Purkinje cell (primary cell): ENCODE results near the gene ARMCX2. TPM values are rescaled to one million over a fixed set of nuclear protein-coding genes. Genes with fewer than 3 reads are reported as not detected.

Source experiments
- polyA plus RNA-seq: library from polyadenylated mRNA; unstranded; fragments of >200 nt; fragmentation: Nextera tagmentation; gene quantifications from 2 replicates; pipeline ENCODE4 v1.2.1, GENCODE V29; 2014

The ARMCX2 gene
- polyA plus RNA-seq = 28.2 and 30.9 TPM in 2 replicates

DNA sequence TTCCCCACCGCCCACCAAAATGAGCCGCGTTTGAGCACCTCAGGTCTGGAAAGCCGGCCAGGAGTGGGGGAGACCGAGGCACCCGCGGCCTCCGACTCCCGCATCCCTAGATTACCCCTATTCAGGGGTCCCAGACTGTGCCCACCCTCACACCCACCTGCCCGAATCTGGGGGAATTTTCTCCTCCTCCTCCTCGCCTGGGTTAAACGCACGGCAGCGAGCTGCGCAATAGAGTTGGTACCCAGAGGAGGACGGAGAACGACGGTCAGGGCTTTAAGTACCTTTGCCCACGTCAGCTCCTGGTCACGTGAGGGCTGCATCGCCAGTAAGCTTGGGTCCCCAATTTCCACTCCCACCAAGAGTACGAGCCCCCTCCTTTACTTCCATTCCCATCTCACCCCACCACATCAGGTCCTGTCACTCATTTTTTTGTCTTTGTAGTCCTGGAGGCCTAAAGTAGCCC is at the start of gene ARMCX2:
TSS of gene ARMCX2 (minus strand) at position 250 of the 463 bp plus-strand sequence. CDS start 2,262 bp downstream, outside the sequence.

DNA sequence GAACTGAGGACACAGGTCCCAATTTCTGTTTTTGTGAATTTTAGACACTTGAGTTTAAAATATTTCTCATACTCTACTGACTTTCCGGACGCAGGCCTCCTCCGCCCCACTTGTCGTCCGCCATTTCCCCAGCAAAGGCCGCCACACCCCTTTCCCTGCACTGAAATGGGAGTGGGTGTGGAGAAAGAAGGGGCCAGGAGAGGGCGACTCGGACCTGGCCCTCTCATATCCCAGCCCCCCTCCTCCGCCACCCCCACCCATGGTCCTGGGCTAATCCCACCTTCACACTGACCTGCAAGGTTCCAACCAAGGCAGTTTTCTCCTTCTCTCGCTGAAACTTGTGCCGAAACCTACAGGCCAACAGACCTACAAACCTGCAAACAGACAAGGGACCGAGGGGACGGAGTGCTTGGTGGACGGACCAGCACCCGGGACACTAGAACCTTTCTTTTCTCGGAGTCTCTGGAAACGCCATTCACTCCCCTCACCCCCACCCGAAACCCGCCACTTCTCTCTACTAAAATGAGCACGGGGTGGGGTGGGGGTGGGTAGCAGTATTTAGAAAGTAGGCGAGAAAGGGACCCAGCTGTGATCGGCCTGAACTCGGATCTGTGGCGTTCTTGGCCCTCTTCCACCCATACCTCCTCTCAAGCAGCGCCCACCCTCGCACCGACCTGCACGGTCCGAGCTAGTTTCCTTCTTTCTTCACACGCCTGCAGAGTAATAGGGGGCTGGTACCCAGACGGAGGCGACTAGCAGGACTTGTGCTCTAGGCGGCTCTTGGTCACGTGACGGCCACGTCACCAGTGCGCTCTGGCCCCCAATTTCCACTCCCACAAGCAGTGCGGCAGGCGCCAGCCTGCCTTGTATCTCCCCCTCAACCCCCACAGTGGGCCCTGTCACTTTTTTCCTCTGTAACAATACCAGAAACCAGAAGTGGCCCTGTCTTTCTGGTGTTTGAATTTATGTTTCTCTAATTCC is 42.1 kb downstream of the ARMCX2 start, which contains the start of gene ARMCX6:
TSS of gene ARMCX6 (minus strand) at position 790 of the 981 bp plus-strand sequence. CDS start 1,380 bp downstream, outside the sequence.

Other genes with a start within 250 kb of the ARMCX2 start
- 5.1 and 9.9 TPM in 2 replicates for gene ARMCX4, start 174.4 kb downstream of the ARMCX2 start, polyA plus RNA-seq
- 39.2 and 45.7 TPM in 2 replicates for gene ARMCX1, start 109.3 kb downstream of the ARMCX2 start, polyA plus RNA-seq
- gene ARMCX6, start 41.9 kb downstream of the ARMCX2 start, polyA plus RNA-seq = 45.5 and 75.8 TPM in 2 replicates
- 21.3 and 32.1 TPM in 2 replicates for gene ARMCX3, start 36.7 kb downstream of the ARMCX2 start, polyA plus RNA-seq